Parathyroid adenoma (tissue), 2 donors: ENCODE measurements around the gene MOG.

Experiments
- H2AFZ ChIP-seq: fragments of 300-600 bp; sonication (generic); one replicate; pipeline ENCODE4 v1.7.0; 2017; ENCODE audit warnings: antibody characterized with exemption, mild to moderate bottlenecking
- H3K27ac ChIP-seq: fragments of 300-600 bp; sonication (generic); one replicate; pipeline ENCODE4 v1.7.0; 2017
- H3K27me3 ChIP-seq: fragments of 300-600 bp; sonication (generic); one replicate; pipeline ENCODE4 v1.7.0; 2017; ENCODE audit warnings: low read length; ENCODE audit not compliant: control insufficient read depth, insufficient read depth
- H3K36me3 ChIP-seq: fragments of 300-600 bp; sonication (generic); one replicate; pipeline ENCODE4 v1.7.0; 2017; ENCODE audit warnings: low read length; ENCODE audit not compliant: control insufficient read depth, insufficient read depth
- H3K4me1 ChIP-seq: fragments of 300-600 bp; sonication (generic); one replicate; pipeline ENCODE4 v1.7.0; 2017; ENCODE audit warnings: control low read depth
- H3K4me2 ChIP-seq: fragments of 300-600 bp; sonication (generic); one replicate; pipeline ENCODE4 v1.7.0; 2017; ENCODE audit warnings: low read length
- H3K4me3 ChIP-seq: fragments of 300-600 bp; sonication (generic); one replicate; pipeline ENCODE4 v1.7.0; 2017; ENCODE audit warnings: low read depth, low read length
- H3K79me2 ChIP-seq: fragments of 300-600 bp; sonication (generic); one replicate; pipeline ENCODE4 v1.7.0; 2017; ENCODE audit warnings: control low read depth
- H3K9ac ChIP-seq: fragments of 300-600 bp; sonication (generic); one replicate; pipeline ENCODE4 v1.7.0; 2017; ENCODE audit warnings: mild to moderate bottlenecking
- H3K9me3 ChIP-seq: fragments of 300-600 bp; sonication (generic); one replicate; pipeline ENCODE4 v1.7.0; 2017; ENCODE audit warnings: low read length; ENCODE audit not compliant: control insufficient read depth
- CTCF ChIP-seq: fragments of 300-600 bp; sonication (generic); IDR thresholded peaks from one replicate; pipeline ENCODE4 v1.7.0; 2017; ENCODE audit warnings: antibody characterized with exemption, mild to moderate bottlenecking
- donor health status: primary hyperparathyroidism.

Gene MOG

GRCh38 chr6:29694637-29695036 is 37.7 kb downstream of the MOG start:
- Histone ChIP-seq H3K9me3 (no peaks in the 10 kb centered on the region), H3K9ac (no peak overlapping the region), H2AFZ (no peak overlapping the region), H3K36me3 (no peaks in the 10 kb centered on the region), H3K79me2 (no peaks in the 10 kb centered on the region), H3K4me2 (no peak overlapping the region), H3K27me3 (no peaks in the 10 kb centered on the region), H3K27ac (no peak overlapping the region), H3K4me3 (no peak overlapping the region), H3K4me1 (no peaks in the 10 kb centered on the region)
- no peak for TF ChIP-seq CTCF

- H3K9ac ChIP-seq, result no peak overlapping the region
- no peaks in the 10 kb centered on the region for H3K79me2 ChIP-seq
- H3K4me2 ChIP-seq, result no peak overlapping the region
- no peaks in the 10 kb centered on the region for H3K27me3 ChIP-seq
- TF ChIP-seq CTCF, result peak; percentile 40
- no peaks in the 10 kb centered on the region for H3K4me1 ChIP-seq
- H3K27ac ChIP-seq, result no peak overlapping the region
- H3K4me3 ChIP-seq, result no peak overlapping the region
- H3K9me3 ChIP-seq, result no peaks in the 10 kb centered on the region
- H2AFZ ChIP-seq, result no peak overlapping the region
- no peaks in the 10 kb centered on the region for H3K36me3 ChIP-seq
Observed at GRCh38 chr6:29696147-29697125, 39.5 kb downstream of the MOG start.

- H2AFZ ChIP-seq, result no peak overlapping the region
- H3K79me2 ChIP-seq, result no peaks in the 10 kb centered on the region
- no peaks in the 10 kb centered on the region for H3K9me3 ChIP-seq
- H3K9ac ChIP-seq, result no peak overlapping the region
- no peak overlapping the region for H3K27ac ChIP-seq
- H3K4me1 ChIP-seq, result no peaks in the 10 kb centered on the region
- no peak overlapping the region for H3K4me2 ChIP-seq
- no peak for TF ChIP-seq CTCF
- H3K36me3 ChIP-seq, result no peaks in the 10 kb centered on the region
- no peak overlapping the region for H3K4me3 ChIP-seq
- H3K27me3 ChIP-seq, result no peaks in the 10 kb centered on the region
Observed at GRCh38 chr6:29702519-29703103, 45.7 kb downstream of the MOG start.

- peak; percentile 44 for TF ChIP-seq CTCF
- H3K27me3 ChIP-seq, result no peaks in the 10 kb centered on the region
- no peak overlapping the region for H3K27ac ChIP-seq
- no peaks in the 10 kb centered on the region for H3K4me1 ChIP-seq
- H3K9ac ChIP-seq, result no peak overlapping the region
- H3K9me3 ChIP-seq, result no peaks in the 10 kb centered on the region
- no peak overlapping the region for H3K4me2 ChIP-seq
- no peaks in the 10 kb centered on the region for H3K36me3 ChIP-seq
- no peak overlapping the region for H2AFZ ChIP-seq
- H3K4me3 ChIP-seq, result no peak overlapping the region
- no peaks in the 10 kb centered on the region for H3K79me2 ChIP-seq
Observed at GRCh38 chr6:29705389-29706231, 48.7 kb downstream of the MOG start.
